CD14-positive monocyte (primary cell): ENCODE data around the gene MFNG. TPM values are rescaled to one million over a fixed set of nuclear protein-coding genes. Genes with fewer than 3 reads are reported as not detected.

Source experiments
- DNase-seq, 3 donors: peaks; one replicate each; pipeline ENCODE4 v3.0.0-alpha.2; 2011 to 2022
- H2AFZ ChIP-seq: 2 replicates; pipeline ENCODE4 v1.6.0; 2012; ENCODE audit warnings: mild to moderate bottlenecking, low read depth, low read length, inconsistent platforms; ENCODE audit not compliant: insufficient read depth, poor library complexity, severe bottlenecking
- H3K27ac ChIP-seq, 2 donors: 1 replicate in 1 of 2; 2 replicates in 1 of 2; pipeline ENCODE4 v1.5.1; 2012 to 2013; ENCODE audit warnings: low read length in 2 of 2, control low read depth in 1 of 2, inconsistent platforms in 1 of 2, low read depth in 1 of 2, mild to moderate bottlenecking in 1 of 2
- H3K27me3 ChIP-seq, 2 donors: one replicate each; pipeline versions ENCODE4 v1.6.0 to v1.6.1; 2011 to 2013; ENCODE audit warnings: low read length in 2 of 2; ENCODE audit not compliant: control insufficient read depth in 2 of 2, insufficient read depth in 2 of 2
- H3K36me3 ChIP-seq, 2 donors: replicated peaks in 1 of 2; 1 replicate in 1 of 2; 2 replicates in 1 of 2; pipeline versions ENCODE4 v1.5.1 to v1.6.1; 2012 to 2013; ENCODE audit warnings: low read length in 2 of 2, control low read depth in 1 of 2, inconsistent platforms in 1 of 2, mild to moderate bottlenecking in 1 of 2; ENCODE audit not compliant: insufficient read depth in 2 of 2, control insufficient read depth in 1 of 2
- H3K4me1 ChIP-seq, 2 donors: 1 replicate in 1 of 2; 2 replicates in 1 of 2; pipeline versions ENCODE4 v1.5.1 to v1.6.1; 2012 to 2013; ENCODE audit warnings: low read length in 2 of 2, control low read depth in 1 of 2, inconsistent platforms in 1 of 2, mild to moderate bottlenecking in 1 of 2, moderate library complexity in 1 of 2; ENCODE audit not compliant: insufficient read depth in 2 of 2, control insufficient read depth in 1 of 2
- H3K4me2 ChIP-seq: replicated peaks from 2 replicates; pipeline ENCODE3; 2012; ENCODE audit warnings: low read length, moderate library complexity, mild to moderate bottlenecking; ENCODE audit not compliant: poor library complexity, severe bottlenecking; ENCODE audit errors: extremely low read depth
- H3K4me3 ChIP-seq, 3 experiments: fragments of 200-600 bp in 1 of 3; sonication (generic) in 1 of 3; replicated peaks in 1 of 3; 1 replicate in 2 of 3; 2 replicates in 1 of 3; pipeline ENCODE4 v1.5.1; 2011 to 2013; ENCODE audit warnings: low read length in 3 of 3, mild to moderate bottlenecking in 3 of 3, control low read depth in 2 of 3, low read depth in 2 of 3, inconsistent platforms in 1 of 3, moderate library complexity in 1 of 3
- H3K79me2 ChIP-seq: 2 replicates; pipeline ENCODE4 v1.6.0; 2012; ENCODE audit warnings: mild to moderate bottlenecking, control low read depth, inconsistent platforms, low read length, moderate library complexity; ENCODE audit not compliant: insufficient read depth
- H3K9ac ChIP-seq: 2 replicates; pipeline ENCODE4 v1.6.0; 2017; ENCODE audit warnings: low read length, mild to moderate bottlenecking; ENCODE audit not compliant: insufficient read depth, poor library complexity, severe bottlenecking
- H3K9me3 ChIP-seq, 2 donors: replicated peaks in 1 of 2; 1 replicate in 1 of 2; 2 replicates in 1 of 2; pipeline versions ENCODE4 v1.5.1 to v1.6.1; 2012 to 2013; ENCODE audit warnings: low read length in 2 of 2, control low read depth in 1 of 2; ENCODE audit not compliant: control insufficient read depth in 1 of 2, insufficient read depth in 1 of 2
- H4K20me1 ChIP-seq: 2 replicates; pipeline ENCODE4 v1.6.0; 2012; ENCODE audit warnings: mild to moderate bottlenecking, low read length, control low read depth, moderate library complexity; ENCODE audit not compliant: insufficient read depth
- H3K27ac Mint-ChIP-seq, 7 donors: one replicate each; pipeline ENCODE4 v1.8.0; 2020; ENCODE audit warnings: mild to moderate bottlenecking in 7 of 7, mixed read lengths in 7 of 7, moderate library complexity in 6 of 7, inconsistent platforms in 2 of 7
- H3K27me3 Mint-ChIP-seq, 3 donors: one replicate each; pipeline ENCODE4 v1.8.0; 2021 to 2022; ENCODE audit warnings: low read depth in 3 of 3, mild to moderate bottlenecking in 3 of 3, mixed read lengths in 3 of 3, moderate library complexity in 3 of 3, inconsistent platforms in 1 of 3
- H3K36me3 Mint-ChIP-seq, 2 donors: one replicate each; pipeline ENCODE4 v1.8.0; 2020; ENCODE audit warnings: mixed read lengths in 2 of 2, inconsistent platforms in 1 of 2, mild to moderate bottlenecking in 1 of 2
- H3K4me1 Mint-ChIP-seq: one replicate; pipeline ENCODE4 v1.8.0; 2020; ENCODE audit warnings: mild to moderate bottlenecking, mixed read lengths
- H3K4me3 Mint-ChIP-seq, 2 donors: one replicate each; pipeline ENCODE4 v1.8.0; 2020; ENCODE audit warnings: mild to moderate bottlenecking in 2 of 2, mixed read lengths in 2 of 2, moderate library complexity in 1 of 2
- H3K9me3 Mint-ChIP-seq, 7 donors: one replicate each; pipeline ENCODE4 v1.8.0; 2020 to 2022; ENCODE audit warnings: mixed read lengths in 7 of 7, mild to moderate bottlenecking in 6 of 7, moderate library complexity in 6 of 7, inconsistent platforms in 2 of 7
- WGBS: methylation state at CpG from one replicate; pipeline ENCODE4 v1.1.5; 2013; ENCODE audit warnings: missing lambda C conversion rate; ENCODE audit not compliant: insufficient coverage; 5-methylcytosine and 5-hydroxymethylcytosine counted together
- intact Hi-C, 2 donors: fragments of 100-400 bp; cut with micrococcal nuclease; formaldehyde crosslinking; loops; one replicate each; pipeline versions ENCODE4 v1.15.0 to v1.15.1; 2023
- polyA plus RNA-seq, 3 donors: library from polyadenylated mRNA; depleted of rRNA in 1 of 3; unstranded in 2 of 3; stranded (reverse) in 1 of 3; fragments of 300-500 nt in 2 of 3; fragments of >200 nt in 1 of 3; fragmentation: Illumina TruSeq in 2 of 3; gene quantifications; 1 replicate in 2 of 3; 2 replicates in 1 of 3; pipeline ENCODE4 v1.2.3, GENCODE V29; 2012 to 2021
- TF ChIP-seq, protein P1 (sequence below): fragments of 200-600 bp; IDR thresholded peaks from one replicate; pipeline ENCODE4 v1.8.0; 2022; ENCODE audit warnings: antibody characterized with exemption, mild to moderate bottlenecking

Gene MFNG
- polyA plus RNA-seq, 3 donors: 84.1 to 196 (median 181) TPM

DNA sequence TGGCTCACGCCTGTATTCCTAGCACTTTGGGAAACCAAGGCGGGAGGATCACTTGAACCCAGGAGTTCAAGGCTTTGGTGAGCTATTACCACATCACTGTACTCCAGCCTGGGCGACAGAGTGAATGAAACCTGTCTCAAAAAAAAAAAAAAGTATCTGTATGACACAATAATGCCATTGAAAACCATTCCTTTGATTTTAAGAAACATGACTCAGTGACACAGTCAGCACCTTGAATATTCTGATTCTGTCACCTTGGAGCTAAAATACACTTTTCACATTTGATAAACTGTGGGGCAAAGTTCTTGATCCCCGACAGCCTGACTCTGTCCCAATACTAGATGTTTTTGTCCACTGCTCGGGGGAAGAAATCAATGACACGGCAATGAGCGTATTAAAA lies 42.2 kb downstream of the MFNG start:
- peaks cover 5 to 7% of the 10 kb centered on the region in 2 donors for H3K9me3 ChIP-seq
- H3K4me2 ChIP-seq: no peak overlapping the region

GRCh38 chr22:37443086-37443485 lies 43.1 kb downstream of the MFNG start:
- DNase-seq: no peak
- H3K36me3 Mint-ChIP-seq: peaks cover 0 to 2% of the 10 kb centered on the region in 2 donors
- peaks cover 26% of the 10 kb centered on the region for H3K4me1 Mint-ChIP-seq
- WGBS: 100% methylated on average over 5 of the region's 7 CpGs
- Histone ChIP-seq H2AFZ (no peak overlapping the region), H3K4me1 (peaks cover 21 to 31% of the 10 kb centered on the region in 2 donors), H3K27ac (no peak overlapping the region), H4K20me1 (no peaks in the 10 kb centered on the region), H3K79me2 (no peaks in the 10 kb centered on the region), H3K4me2 (no peak overlapping the region), H3K9ac (no peak overlapping the region), H3K27me3 (peaks cover 0 to 9% of the 10 kb centered on the region in 2 donors), H3K9me3 (peaks cover 5 to 7% of the 10 kb centered on the region in 2 donors), H3K36me3 (no peaks in the 10 kb centered on the region), H3K4me3 (no peak overlapping the region)
- H3K9me3 Mint-ChIP-seq: peaks cover 3 to 13% (median 11%) of the 10 kb centered on the region in 7 donors
- no peak overlapping the region for H3K4me3 Mint-ChIP-seq
- no peak overlapping the region for H3K27ac Mint-ChIP-seq
- peaks cover 20 to 28% (median 26%) of the 10 kb centered on the region in 3 donors for H3K27me3 Mint-ChIP-seq
- TF ChIP-seq, protein P1, sequence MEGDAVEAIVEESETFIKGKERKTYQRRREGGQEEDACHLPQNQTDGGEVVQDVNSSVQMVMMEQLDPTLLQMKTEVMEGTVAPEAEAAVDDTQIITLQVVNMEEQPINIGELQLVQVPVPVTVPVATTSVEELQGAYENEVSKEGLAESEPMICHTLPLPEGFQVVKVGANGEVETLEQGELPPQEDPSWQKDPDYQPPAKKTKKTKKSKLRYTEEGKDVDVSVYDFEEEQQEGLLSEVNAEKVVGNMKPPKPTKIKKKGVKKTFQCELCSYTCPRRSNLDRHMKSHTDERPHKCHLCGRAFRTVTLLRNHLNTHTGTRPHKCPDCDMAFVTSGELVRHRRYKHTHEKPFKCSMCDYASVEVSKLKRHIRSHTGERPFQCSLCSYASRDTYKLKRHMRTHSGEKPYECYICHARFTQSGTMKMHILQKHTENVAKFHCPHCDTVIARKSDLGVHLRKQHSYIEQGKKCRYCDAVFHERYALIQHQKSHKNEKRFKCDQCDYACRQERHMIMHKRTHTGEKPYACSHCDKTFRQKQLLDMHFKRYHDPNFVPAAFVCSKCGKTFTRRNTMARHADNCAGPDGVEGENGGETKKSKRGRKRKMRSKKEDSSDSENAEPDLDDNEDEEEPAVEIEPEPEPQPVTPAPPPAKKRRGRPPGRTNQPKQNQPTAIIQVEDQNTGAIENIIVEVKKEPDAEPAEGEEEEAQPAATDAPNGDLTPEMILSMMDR: no peak
- intact Hi-C loops: no loop called here

More for the DNA sequence above, 42.2 kb downstream of the MFNG start:
- H3K27me3 ChIP-seq: peaks cover 0 to 5% of the 10 kb centered on the region in 2 donors
- no peaks in the 10 kb centered on the region for H4K20me1 ChIP-seq
- Mint-ChIP-seq H3K36me3 (peaks cover 0 to 2% of the 10 kb centered on the region in 2 donors), H3K4me1 (peaks cover 24% of the 10 kb centered on the region), H3K27ac (no peak overlapping the region), H3K4me3 (no peak overlapping the region), H3K27me3 (peaks cover 17 to 22% (median 20%) of the 10 kb centered on the region in 3 donors), H3K9me3 (peaks cover 3 to 13% (median 12%) of the 10 kb centered on the region in 7 donors)
- no peak overlapping the region for H3K4me3 ChIP-seq
- no peaks in the 10 kb centered on the region for H3K36me3 ChIP-seq
- no peak overlapping the region for H2AFZ ChIP-seq
- H3K79me2 ChIP-seq: no peaks in the 10 kb centered on the region
- TF ChIP-seq, protein P1: no peak
- no peak for DNase-seq
- no peak overlapping the region for H3K27ac ChIP-seq
- WGBS: 86% methylated on average over 6 of the region's 7 CpGs
- intact Hi-C loops: no loop called here
- H3K9ac ChIP-seq: no peak overlapping the region
- H3K4me1 ChIP-seq: peaks cover 21 to 33% of the 10 kb centered on the region in 2 donors
